ENCODE measurements around the gene CHST11.

DNA sequence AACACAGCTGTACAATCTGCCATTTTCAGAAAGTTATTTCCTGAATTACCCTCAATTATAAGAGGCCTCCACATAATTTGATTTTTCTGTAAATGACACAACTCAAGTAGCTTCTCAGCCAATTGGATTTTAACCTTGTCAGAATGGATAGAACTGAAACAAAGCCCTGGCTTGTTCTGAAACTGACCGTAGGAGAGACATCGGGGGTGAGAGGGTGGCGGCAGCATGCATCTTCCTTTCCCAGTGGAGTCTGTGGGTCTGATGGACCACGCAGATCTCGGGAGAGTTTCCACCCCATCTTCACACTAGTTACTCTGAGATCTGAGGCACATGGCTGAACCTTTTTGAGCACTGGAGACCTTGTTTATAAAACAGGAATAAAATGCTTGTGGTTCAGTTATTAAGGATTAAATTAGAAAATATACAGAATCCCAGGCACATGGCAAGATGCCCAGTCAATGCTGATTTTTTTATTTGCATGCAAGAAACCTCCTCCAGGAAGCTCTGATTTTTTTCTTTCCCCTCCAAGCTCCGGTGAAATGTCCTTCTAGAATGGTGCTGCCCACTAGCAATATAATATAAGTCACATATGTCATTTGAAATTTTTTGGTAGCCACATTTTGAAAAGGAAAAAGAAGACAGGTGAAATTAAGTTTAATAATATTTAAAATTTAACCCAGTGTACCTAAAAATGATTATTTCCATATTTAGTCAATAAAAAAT is 153.9 kb downstream of the CHST11 start:
- TF ChIP-seq, protein P1, sequence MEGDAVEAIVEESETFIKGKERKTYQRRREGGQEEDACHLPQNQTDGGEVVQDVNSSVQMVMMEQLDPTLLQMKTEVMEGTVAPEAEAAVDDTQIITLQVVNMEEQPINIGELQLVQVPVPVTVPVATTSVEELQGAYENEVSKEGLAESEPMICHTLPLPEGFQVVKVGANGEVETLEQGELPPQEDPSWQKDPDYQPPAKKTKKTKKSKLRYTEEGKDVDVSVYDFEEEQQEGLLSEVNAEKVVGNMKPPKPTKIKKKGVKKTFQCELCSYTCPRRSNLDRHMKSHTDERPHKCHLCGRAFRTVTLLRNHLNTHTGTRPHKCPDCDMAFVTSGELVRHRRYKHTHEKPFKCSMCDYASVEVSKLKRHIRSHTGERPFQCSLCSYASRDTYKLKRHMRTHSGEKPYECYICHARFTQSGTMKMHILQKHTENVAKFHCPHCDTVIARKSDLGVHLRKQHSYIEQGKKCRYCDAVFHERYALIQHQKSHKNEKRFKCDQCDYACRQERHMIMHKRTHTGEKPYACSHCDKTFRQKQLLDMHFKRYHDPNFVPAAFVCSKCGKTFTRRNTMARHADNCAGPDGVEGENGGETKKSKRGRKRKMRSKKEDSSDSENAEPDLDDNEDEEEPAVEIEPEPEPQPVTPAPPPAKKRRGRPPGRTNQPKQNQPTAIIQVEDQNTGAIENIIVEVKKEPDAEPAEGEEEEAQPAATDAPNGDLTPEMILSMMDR (IDR thresholded peaks at IDR 0.05; ENCODE audit: low read depth, low read length, poor library complexity, severe bottlenecking): no peak
- TF ChIP-seq EZH2phosphoT487 (IDR thresholded peaks at IDR 0.05; ENCODE audit: borderline replicate concordance, low read length): no peak

Data from DOHH2 (cell line).